ENCODE data around the gene CCL11.

The CCL11 gene

DNA sequence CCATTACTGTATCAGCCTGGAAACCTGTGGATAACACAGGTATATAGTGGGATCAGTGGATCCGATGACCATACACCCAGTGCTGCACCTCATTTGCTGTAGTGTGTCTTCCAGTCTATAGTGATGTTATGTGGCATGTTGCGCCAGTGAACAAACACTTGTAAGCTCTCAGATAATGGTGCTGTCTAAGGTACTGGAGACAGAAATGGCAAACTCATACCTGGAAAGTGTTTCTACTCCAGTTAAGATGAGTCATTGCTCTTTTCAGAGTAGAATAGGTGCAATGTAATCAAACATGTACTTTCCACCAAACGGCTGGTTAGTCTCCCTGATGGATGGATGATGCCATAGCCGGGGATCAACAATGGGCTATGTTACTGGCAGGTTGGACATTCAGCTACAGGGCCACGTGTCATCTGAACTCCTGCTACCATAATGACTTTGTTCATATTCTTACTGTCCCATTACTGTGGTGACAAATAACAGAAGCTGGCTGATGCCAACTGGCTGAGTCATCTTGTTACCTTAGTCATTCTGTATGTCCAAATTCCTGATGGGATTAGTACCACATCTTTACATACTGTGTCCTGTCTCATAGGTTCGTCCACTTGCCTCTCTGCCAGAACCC, 6.3 kb downstream of the CCL11 start:
- no peak for TF ChIP-seq CTCF (conservative IDR thresholded peaks at IDR 0.05; ENCODE audit: control insufficient read depth, insufficient read depth, low read depth, low read length)
- no peak overlapping the region for H3K4me3 ChIP-seq (ENCODE audit: control insufficient read depth, low read depth, low read length)
- DNase-seq (ENCODE audit: low read depth), result no peak

DNA sequence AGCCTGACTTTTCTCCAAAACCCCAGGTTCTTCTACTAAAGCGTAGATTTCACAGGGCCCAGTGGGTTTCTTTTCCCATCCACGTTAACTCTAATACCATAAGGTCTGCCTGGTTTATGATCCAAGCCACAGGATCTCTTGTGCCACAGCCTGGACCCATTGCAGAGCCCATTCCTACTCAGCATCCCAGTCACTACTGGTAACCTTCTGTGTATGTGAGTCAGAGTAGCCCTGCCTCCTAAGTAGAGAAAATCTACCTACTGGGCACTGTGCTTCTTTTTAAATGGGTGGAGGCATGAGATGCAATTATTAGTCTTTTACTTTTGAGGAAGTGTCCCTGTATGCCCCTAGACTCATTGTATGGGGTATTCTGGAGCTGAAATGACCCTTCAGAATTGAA, 13.5 kb downstream of the CCL11 start:
- no peak for DNase-seq (ENCODE audit: low read depth)
- H3K4me3 ChIP-seq (ENCODE audit: control insufficient read depth, low read depth, low read length), result no peak overlapping the region
- TF ChIP-seq CTCF (conservative IDR thresholded peaks at IDR 0.05; ENCODE audit: control insufficient read depth, insufficient read depth, low read depth, low read length), result no peak

GRCh38 chr17:34299956-34300577, 14.5 kb downstream of the CCL11 start:
- peak; percentile 69 for DNase-seq (ENCODE audit: low read depth)
- no peak for TF ChIP-seq CTCF (conservative IDR thresholded peaks at IDR 0.05; ENCODE audit: control insufficient read depth, insufficient read depth, low read depth, low read length)
- no peak overlapping the region for H3K4me3 ChIP-seq (ENCODE audit: control insufficient read depth, low read depth, low read length)

DNA sequence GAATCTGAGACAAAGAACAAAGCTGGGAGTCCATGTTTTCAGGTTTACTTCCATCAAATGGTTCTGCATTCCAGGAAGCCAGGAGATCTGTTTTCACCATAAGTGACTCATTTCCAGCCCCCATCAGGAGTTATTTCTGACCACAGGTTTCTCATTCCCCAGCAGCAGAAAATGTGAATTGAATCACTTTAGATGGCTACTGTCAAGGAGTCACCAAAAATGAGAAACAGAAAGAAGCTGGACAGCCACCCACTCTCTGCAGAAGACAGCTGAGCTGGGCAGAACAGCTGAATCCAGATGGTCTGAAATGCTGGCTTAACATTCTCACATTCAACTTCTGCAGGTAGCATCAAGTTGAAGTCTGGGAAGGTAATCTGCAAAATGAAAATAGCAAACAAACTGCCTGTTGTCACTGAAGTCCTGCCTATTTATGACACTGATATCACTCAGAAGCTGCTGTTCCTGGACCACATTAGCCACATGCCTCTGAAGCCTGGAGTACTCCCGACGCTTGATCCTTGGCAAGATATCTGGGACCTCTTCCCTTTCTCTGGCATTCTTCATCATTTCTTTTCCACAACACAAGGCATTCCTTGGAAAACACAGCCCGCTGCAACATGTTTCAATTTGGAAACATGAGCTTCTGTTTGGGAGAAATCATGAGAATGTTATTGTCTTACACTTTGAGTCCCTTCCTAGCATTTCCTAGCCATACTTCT, 15.3 kb downstream of the CCL11 start:
- peak; percentile 80 for DNase-seq (ENCODE audit: low read depth)
- H3K4me3 ChIP-seq (ENCODE audit: control insufficient read depth, low read depth, low read length), result no peak overlapping the region
- no peak for TF ChIP-seq CTCF (conservative IDR thresholded peaks at IDR 0.05; ENCODE audit: control insufficient read depth, insufficient read depth, low read depth, low read length)

GRCh38 chr17:34301986-34302385, 16.4 kb downstream of the CCL11 start:
- H3K4me3 ChIP-seq (ENCODE audit: control insufficient read depth, low read depth, low read length), result no peak overlapping the region
- TF ChIP-seq CTCF (conservative IDR thresholded peaks at IDR 0.05; ENCODE audit: control insufficient read depth, insufficient read depth, low read depth, low read length), result no peak
- DNase-seq (ENCODE audit: low read depth), result no peak

- no peak for TF ChIP-seq CTCF (conservative IDR thresholded peaks at IDR 0.05; ENCODE audit: control insufficient read depth, insufficient read depth, low read depth, low read length)
- DNase-seq (ENCODE audit: low read depth), result no peak
- no peak overlapping the region for H3K4me3 ChIP-seq (ENCODE audit: control insufficient read depth, low read depth, low read length)
Observed at GRCh38 chr17:34302636-34303035, 17.1 kb downstream of the CCL11 start.
